Endothelial cell (in vitro differentiated cells): ENCODE results near the gene CCM2. TPM values are rescaled to one million over a fixed set of nuclear protein-coding genes. Genes with fewer than 3 reads are reported as not detected.

Experiments used
- DNase-seq: peaks from one replicate; pipeline ENCODE4 v3.0.0; 2021; ENCODE audit warnings: low spot score
- H3K27ac Mint-ChIP-seq: one replicate; pipeline ENCODE4 v1.8.0; 2021; ENCODE audit warnings: mixed read lengths, inconsistent platforms; ENCODE audit not compliant: unreplicated experiment
- H3K27me3 Mint-ChIP-seq: one replicate; pipeline ENCODE4 v1.8.0; 2021; ENCODE audit warnings: mild to moderate bottlenecking, moderate library complexity, mixed read lengths, inconsistent platforms; ENCODE audit not compliant: unreplicated experiment
- H3K36me3 Mint-ChIP-seq: one replicate; pipeline ENCODE4 v1.8.0; 2021; ENCODE audit warnings: mild to moderate bottlenecking, low read depth, mixed read lengths, inconsistent platforms; ENCODE audit not compliant: unreplicated experiment
- H3K4me1 Mint-ChIP-seq: one replicate; pipeline ENCODE4 v1.8.0; 2021; ENCODE audit warnings: mild to moderate bottlenecking, mixed read lengths, inconsistent platforms; ENCODE audit not compliant: unreplicated experiment
- H3K4me3 Mint-ChIP-seq: one replicate; pipeline ENCODE4 v1.8.0; 2021; ENCODE audit warnings: mild to moderate bottlenecking, mixed read lengths, inconsistent platforms; ENCODE audit not compliant: unreplicated experiment
- H3K9me3 Mint-ChIP-seq: one replicate; pipeline ENCODE4 v1.8.0; 2021; ENCODE audit warnings: mixed read lengths, inconsistent platforms; ENCODE audit not compliant: unreplicated experiment
- total RNA-seq: library from RNA; stranded (reverse); fragmentation: NEBNext Ultra II Directional; extraction: Animal tissue kit (Norgen Biotek cat#: 25700); gene quantifications from one replicate; pipeline ENCODE4 v1.2.1, GENCODE V29; 2021; ENCODE audit not compliant: unreplicated experiment
- TF ChIP-seq, protein P1 (sequence below): fragments of 200-600 bp; sonication (generic); IDR thresholded peaks from one replicate; pipeline ENCODE4 v1.5.0; 2021; ENCODE audit warnings: antibody characterized with exemption; ENCODE audit not compliant: unreplicated experiment

Gene CCM2
- total RNA-seq, 1 donor from 2014 or later, result 59.8 TPM

- H3K4me3 Mint-ChIP-seq, result no peak overlapping the region
- H3K36me3 Mint-ChIP-seq, result peaks cover 12% of the 10 kb centered on the region
- H3K27ac Mint-ChIP-seq, result no peak overlapping the region
- H3K9me3 Mint-ChIP-seq, result no peaks in the 10 kb centered on the region
- TF ChIP-seq, protein P1, sequence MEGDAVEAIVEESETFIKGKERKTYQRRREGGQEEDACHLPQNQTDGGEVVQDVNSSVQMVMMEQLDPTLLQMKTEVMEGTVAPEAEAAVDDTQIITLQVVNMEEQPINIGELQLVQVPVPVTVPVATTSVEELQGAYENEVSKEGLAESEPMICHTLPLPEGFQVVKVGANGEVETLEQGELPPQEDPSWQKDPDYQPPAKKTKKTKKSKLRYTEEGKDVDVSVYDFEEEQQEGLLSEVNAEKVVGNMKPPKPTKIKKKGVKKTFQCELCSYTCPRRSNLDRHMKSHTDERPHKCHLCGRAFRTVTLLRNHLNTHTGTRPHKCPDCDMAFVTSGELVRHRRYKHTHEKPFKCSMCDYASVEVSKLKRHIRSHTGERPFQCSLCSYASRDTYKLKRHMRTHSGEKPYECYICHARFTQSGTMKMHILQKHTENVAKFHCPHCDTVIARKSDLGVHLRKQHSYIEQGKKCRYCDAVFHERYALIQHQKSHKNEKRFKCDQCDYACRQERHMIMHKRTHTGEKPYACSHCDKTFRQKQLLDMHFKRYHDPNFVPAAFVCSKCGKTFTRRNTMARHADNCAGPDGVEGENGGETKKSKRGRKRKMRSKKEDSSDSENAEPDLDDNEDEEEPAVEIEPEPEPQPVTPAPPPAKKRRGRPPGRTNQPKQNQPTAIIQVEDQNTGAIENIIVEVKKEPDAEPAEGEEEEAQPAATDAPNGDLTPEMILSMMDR, result no peak
- DNase-seq, result no peak
- H3K4me1 Mint-ChIP-seq, result peaks cover 12% of the 10 kb centered on the region
- H3K27me3 Mint-ChIP-seq, result no peaks in the 10 kb centered on the region
Measured at GRCh38 chr7:45053401-45053800, 53.4 kb downstream of the CCM2 start.

GRCh38 chr7:45053941-45054340 is 53.9 kb downstream of the CCM2 start:
- H3K4me3 Mint-ChIP-seq, result no peak overlapping the region
- H3K27ac Mint-ChIP-seq, result no peak overlapping the region
- TF ChIP-seq, protein P1, result no peak
- H3K9me3 Mint-ChIP-seq, result no peaks in the 10 kb centered on the region
- peaks cover 14% of the 10 kb centered on the region for H3K4me1 Mint-ChIP-seq
- H3K27me3 Mint-ChIP-seq, result no peaks in the 10 kb centered on the region
- H3K36me3 Mint-ChIP-seq, result peaks cover 12% of the 10 kb centered on the region
- DNase-seq, result no peak

DNA sequence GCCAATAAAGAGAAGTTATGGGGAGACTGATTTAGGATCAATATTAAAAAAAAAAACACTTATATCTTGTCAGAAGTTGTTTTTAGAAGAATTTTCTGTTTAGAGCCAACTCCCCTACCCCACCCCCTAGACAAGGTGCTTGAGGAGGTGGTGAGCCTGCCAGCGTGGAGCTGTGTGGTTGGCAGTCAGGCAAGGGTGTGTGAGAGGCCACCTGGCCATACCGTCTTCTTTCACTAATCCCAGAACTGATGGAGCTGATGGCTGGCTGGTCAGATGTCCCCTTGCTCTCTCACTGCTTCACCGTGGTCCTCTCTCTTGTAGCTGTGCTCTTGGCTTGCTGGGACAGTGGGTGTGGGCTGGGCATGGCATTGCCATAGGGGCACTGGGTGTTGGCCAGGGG is 54.4 kb downstream of the CCM2 start:
- Mint-ChIP-seq H3K36me3 (peaks cover 12% of the 10 kb centered on the region), H3K27ac (no peak overlapping the region), H3K4me3 (no peak overlapping the region), H3K9me3 (no peaks in the 10 kb centered on the region), H3K4me1 (peaks cover 14% of the 10 kb centered on the region), H3K27me3 (no peaks in the 10 kb centered on the region)
- TF ChIP-seq, protein P1, result no peak
- no peak for DNase-seq

DNA sequence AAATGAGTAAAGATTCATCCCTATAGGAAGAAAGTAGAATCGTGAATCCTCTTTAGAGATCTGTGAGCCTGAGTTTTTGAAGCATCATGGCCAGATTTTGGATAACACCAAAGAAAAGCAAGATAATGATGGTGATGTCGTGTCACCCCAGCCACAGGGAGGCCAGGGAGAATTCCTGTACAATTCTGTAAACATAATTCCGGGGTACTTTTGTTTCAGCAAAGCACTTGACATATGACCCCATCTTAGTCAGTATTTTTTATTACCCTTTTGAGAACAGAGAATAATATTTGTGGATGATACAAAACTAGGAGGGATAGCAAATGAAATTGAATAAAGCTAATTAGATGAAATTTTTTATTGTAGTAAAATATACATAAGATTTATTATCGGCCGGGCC is 55.0 kb downstream of the CCM2 start:
- Mint-ChIP-seq H3K27me3 (no peaks in the 10 kb centered on the region), H3K4me1 (peaks cover 14% of the 10 kb centered on the region), H3K4me3 (no peak overlapping the region), H3K27ac (no peak overlapping the region), H3K9me3 (no peaks in the 10 kb centered on the region), H3K36me3 (peaks cover 12% of the 10 kb centered on the region)
- no peak for DNase-seq
- TF ChIP-seq, protein P1, result no peak

DNA sequence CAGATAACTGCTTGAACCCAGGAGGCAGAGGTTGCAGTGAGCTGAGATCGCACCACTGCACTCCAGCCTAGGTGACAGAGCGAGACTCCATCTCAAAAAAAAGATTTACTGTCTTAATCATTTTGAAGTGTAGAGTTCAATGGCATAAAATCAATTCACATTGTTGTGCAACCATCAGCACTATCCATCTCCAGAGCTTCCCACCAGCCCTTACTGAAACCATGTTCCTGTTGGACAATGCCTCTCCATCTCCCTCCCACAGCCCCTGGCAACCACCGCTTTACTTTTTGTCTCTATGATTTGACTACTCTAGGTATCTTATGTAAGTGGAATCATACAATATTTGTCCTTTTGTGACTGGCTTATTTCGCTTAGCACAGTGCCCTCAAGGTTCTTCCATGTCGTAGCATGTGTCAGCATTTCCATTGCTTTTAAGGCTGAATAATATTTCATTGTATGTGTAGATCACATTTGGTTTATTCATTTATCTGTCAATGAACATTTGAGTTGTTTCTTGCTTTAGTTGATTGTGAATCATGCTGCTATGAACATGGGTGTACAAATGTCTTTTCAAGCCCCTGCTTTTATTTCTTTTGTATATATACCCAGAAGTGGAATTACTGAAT is 55.7 kb downstream of the CCM2 start:
- Mint-ChIP-seq H3K4me3 (no peak overlapping the region), H3K27me3 (no peaks in the 10 kb centered on the region)

More for the DNA sequence above, 55.7 kb downstream of the CCM2 start:
- no peak for DNase-seq
- peaks cover 16% of the 10 kb centered on the region for H3K4me1 Mint-ChIP-seq
- H3K36me3 Mint-ChIP-seq, result peaks cover 7% of the 10 kb centered on the region
- H3K9me3 Mint-ChIP-seq, result no peaks in the 10 kb centered on the region
- TF ChIP-seq, protein P1, result no peak
- H3K27ac Mint-ChIP-seq, result no peak overlapping the region
